HepG2 (cell line): ENCODE measurements around the gene OR52H1. TPM values are rescaled to one million over a fixed set of nuclear protein-coding genes. Genes with fewer than 3 reads are reported as not detected.

Source experiments
- CEBPB ChIP-seq: IDR thresholded peaks from 2 replicates; pipeline ENCODE4 v1.6.1; 2011; ENCODE audit warnings: low read depth, low read length, improper control_type of control experiment, borderline replicate concordance
- CEBPZ ChIP-seq: IDR thresholded peaks from 2 replicates; pipeline ENCODE4 v1.6.1; 2012; ENCODE audit warnings: low read length, improper control_type of control experiment
- CHCHD3 ChIP-seq: sonication (generic); formaldehyde crosslinking; IDR thresholded peaks from 2 replicates; pipeline ENCODE4 v1.8.0; 2022; ENCODE audit warnings: mild to moderate bottlenecking, missing genetic modification reagents, moderate library complexity
- DPF2 ChIP-seq: sonication (generic); formaldehyde crosslinking; IDR thresholded peaks from 2 replicates; pipeline ENCODE4 v1.4.0; 2020; ENCODE audit warnings: mild to moderate bottlenecking, low read depth, missing genetic modification reagents, borderline replicate concordance
- HDAC1 ChIP-seq: sonication (generic); formaldehyde crosslinking; IDR thresholded peaks from 2 replicates; pipeline ENCODE4 v1.5.1; 2020; ENCODE audit warnings: mild to moderate bottlenecking, missing genetic modification reagents
- HNF4A ChIP-seq: sonication (generic); formaldehyde crosslinking; IDR thresholded peaks from 2 replicates; pipeline ENCODE4 v1.4.0; 2020; ENCODE audit warnings: missing genetic modification reagents
- IRF9 ChIP-seq: sonication (generic); formaldehyde crosslinking; IDR thresholded peaks from 2 replicates; pipeline ENCODE4 v1.8.0; 2022; ENCODE audit warnings: missing genetic modification reagents, mild to moderate bottlenecking, borderline replicate concordance
- KDM6A ChIP-seq: IDR thresholded peaks from 2 replicates; pipeline ENCODE4 v1.6.1; 2016; ENCODE audit warnings: low read depth
- KLF15 ChIP-seq: sonication (generic); formaldehyde crosslinking; IDR thresholded peaks from 2 replicates; pipeline ENCODE4 v1.8.1; 2023; ENCODE audit warnings: borderline replicate concordance, mild to moderate bottlenecking, inconsistent platforms, missing genetic modification reagents, mixed read lengths
- MAX ChIP-seq: IDR thresholded peaks from 2 replicates; pipeline ENCODE4 v1.6.1; 2012; ENCODE audit warnings: inconsistent platforms
- NR2F1 ChIP-seq, 2 experiments: fragments of 450-650 bp in 1 of 2; formaldehyde crosslinking in 1 of 2; IDR thresholded peaks; 2 replicates each; pipeline versions ENCODE4 v1.5.0 to v1.6.1; 2016 to 2020; ENCODE audit warnings: mild to moderate bottlenecking in 1 of 2, missing compliant biosample characterization in 1 of 2, missing genetic modification reagents in 1 of 2, moderate library complexity in 1 of 2
- PRDM10 ChIP-seq: sonication (generic); formaldehyde crosslinking; IDR thresholded peaks from 2 replicates; pipeline ENCODE4 v1.4.0; 2020; ENCODE audit warnings: low read depth, missing genetic modification reagents
- RARA ChIP-seq: IDR thresholded peaks from 2 replicates; pipeline ENCODE4 v1.6.1; 2016; ENCODE audit warnings: missing genetic modification reagents, missing compliant biosample characterization
- RFX3 ChIP-seq: IDR thresholded peaks from 2 replicates; pipeline ENCODE4 v1.6.1; 2016; ENCODE audit warnings: missing biosample characterization, missing genetic modification reagents
- SNAPC5 ChIP-seq: sonication (generic); formaldehyde crosslinking; IDR thresholded peaks from 2 replicates; pipeline ENCODE4 v1.8.1; 2023; ENCODE audit warnings: mild to moderate bottlenecking, missing genetic modification reagents, borderline replicate concordance
- SRY ChIP-seq: sonication (generic); formaldehyde crosslinking; IDR thresholded peaks from 2 replicates; pipeline ENCODE4 v1.8.0; 2022; ENCODE audit warnings: mild to moderate bottlenecking, missing genetic modification reagents
- TGIF2 ChIP-seq: IDR thresholded peaks from 2 replicates; pipeline ENCODE4 v1.6.1; 2016; ENCODE audit warnings: control low read depth, missing compliant biosample characterization
- THAP8 ChIP-seq: sonication (generic); formaldehyde crosslinking; IDR thresholded peaks from 2 replicates; pipeline ENCODE4 v1.5.1; 2020; ENCODE audit warnings: missing genetic modification reagents, mild to moderate bottlenecking, borderline replicate concordance
- ZBTB42 ChIP-seq: sonication (generic); formaldehyde crosslinking; IDR thresholded peaks from 2 replicates; pipeline ENCODE4 v1.5.0; 2020; ENCODE audit warnings: mild to moderate bottlenecking, missing genetic modification reagents
- ZNF101 ChIP-seq: sonication (generic); formaldehyde crosslinking; IDR thresholded peaks from 2 replicates; pipeline ENCODE4 v1.4.0; 2020; ENCODE audit warnings: mild to moderate bottlenecking, low read depth, missing genetic modification reagents, borderline replicate concordance
- ZNF501 ChIP-seq: sonication (generic); formaldehyde crosslinking; IDR thresholded peaks from 2 replicates; pipeline ENCODE4 v1.5.1; 2020; ENCODE audit warnings: mild to moderate bottlenecking, moderate library complexity, missing genetic modification reagents
- ZNF572 ChIP-seq: sonication (generic); formaldehyde crosslinking; IDR thresholded peaks from 2 replicates; pipeline ENCODE4 v1.5.1; 2020; ENCODE audit warnings: mild to moderate bottlenecking, missing genetic modification reagents
- ZNF607 ChIP-seq: sonication (generic); formaldehyde crosslinking; IDR thresholded peaks from 2 replicates; pipeline ENCODE4 v1.5.1; 2020; ENCODE audit warnings: missing genetic modification reagents, mild to moderate bottlenecking, borderline replicate concordance
- polyA plus RNA-seq, 8 experiments: library from polyadenylated mRNA; depleted of rRNA in 3 of 8; stranded (reverse) in 7 of 8; unstranded in 1 of 8; fragments of >200 nt; fragmentation: Illumina TruSeq in 4 of 8; extraction: Trizol in 4 of 8; gene quantifications; 2 replicates each; pipeline versions ENCODE4 v1.2.1 to v1.2.3, GENCODE V29; 2011 to 2016; ENCODE audit warnings: low read depth in 4 of 8, missing spikeins in 1 of 8, mixed read lengths in 1 of 8; ENCODE audit not compliant: insufficient read depth in 1 of 8
- total RNA-seq, 5 experiments: library from RNA; depleted of rRNA; stranded (reverse); fragments of >200 nt; fragmentation: Illumina TruSeq; extraction: Trizol; gene quantifications; 2 replicates each; pipeline ENCODE4 v1.2.3, GENCODE V29; 2016; ENCODE audit warnings: low read depth in 1 of 5

Gene OR52H1
- total and polyA plus RNA-seq, 2 of the 13 experiments (the other 11 are each of a cell fraction or from before 2014, with no cell fraction given), result not detected

- no peak for TF ChIP-seq IRF9 (CRISPR knock-in tag)
- peak; percentile 47 to 62; a peak in 3 of 4 replicates for TF ChIP-seq NR2F1 (CRISPR knock-in tag; IDR thresholded peaks at IDR 0.05)
- TF ChIP-seq CHCHD3, result no peak
- TF ChIP-seq DPF2 (CRISPR knock-in tag), result no peak
- TF ChIP-seq KLF15, result no peak
- no peak for TF ChIP-seq TGIF2 (CRISPR knock-in tag)
- TF ChIP-seq PRDM10 (CRISPR knock-in tag), result no peak
- TF ChIP-seq CEBPZ, result no peak
- no peak for TF ChIP-seq MAX
- no peak for TF ChIP-seq ZNF101 (CRISPR knock-in tag)
- peak; percentile 51 for TF ChIP-seq HNF4A
- no peak for TF ChIP-seq KDM6A (CRISPR knock-in tag)
- no peak for TF ChIP-seq SNAPC5 (CRISPR knock-in tag)
- TF ChIP-seq ZBTB42 (CRISPR knock-in tag), result no peak
- no peak for TF ChIP-seq HDAC1 (CRISPR knock-in tag)
- no peak for TF ChIP-seq ZNF607 (CRISPR knock-in tag)
- no peak for TF ChIP-seq SRY (CRISPR knock-in tag)
- no peak for TF ChIP-seq ZNF572
- TF ChIP-seq CEBPB, result peak; percentile 72; the same call in 1 of the 2 replicates
- no peak for TF ChIP-seq RARA (CRISPR knock-in tag)
- no peak for TF ChIP-seq THAP8
- TF ChIP-seq ZNF501, result no peak
- TF ChIP-seq RFX3 (CRISPR knock-in tag), result no peak
Measured at GRCh38 chr11:5581014-5581413, 32.7 kb upstream of the OR52H1 start (continued).
